GM19467 (cell line): Measurements from ENCODE around the gene BHMT.
"Not testable (repeated sequence)": the region's sequence is repeated elsewhere in the genome, so short reads cannot be mapped to it uniquely, and the experiment has no call there.

Source experiments
- ATAC-seq: cut with Tn5 transposase; IDR thresholded peaks from one replicate; pipeline ENCODE4 v1.9.1; 2021; ENCODE audit warnings: mild to moderate bottlenecking, moderate library complexity; ENCODE audit not compliant: unreplicated experiment

Gene BHMT

GRCh38 chr5:79109527-79110492 lies 1.8 kb upstream of the BHMT start:
- no peak for ATAC-seq

GRCh38 chr5:79111960-79112702 lies 522 bp downstream of the BHMT start:
- no peak for ATAC-seq

GRCh38 chr5:79112703-79113058 lies 1.1 kb downstream of the BHMT start:
- no peak for ATAC-seq

GRCh38 chr5:79119486-79119885 lies 7.9 kb downstream of the BHMT start:
- no peak for ATAC-seq

GRCh38 chr5:79120221-79120620 lies 8.6 kb downstream of the BHMT start:
- ATAC-seq = no peak

- ATAC-seq = no peak
These were observed 11.4 kb downstream of the BHMT start for GRCh38 chr5:79122973-79123372.

GRCh38 chr5:79124607-79125006 lies 13.0 kb downstream of the BHMT start:
- ATAC-seq = no peak

- no peak for ATAC-seq
These were observed 19.2 kb downstream of the BHMT start for GRCh38 chr5:79130781-79131180.

- ATAC-seq = no peak
These were observed 21.6 kb downstream of the BHMT start for GRCh38 chr5:79133121-79133656.

- ATAC-seq = no peak
These were observed 22.2 kb downstream of the BHMT start for GRCh38 chr5:79133657-79134451.

GRCh38 chr5:79135790-79136553 lies 24.4 kb downstream of the BHMT start:
- ATAC-seq = no peak

- no peak for ATAC-seq
These were observed 25.0 kb downstream of the BHMT start for GRCh38 chr5:79136618-79137017.

- no peak for ATAC-seq
These were observed 28.9 kb downstream of the BHMT start for GRCh38 chr5:79140553-79140952.

GRCh38 chr5:79143684-79144379 lies 32.2 kb downstream of the BHMT start:
- ATAC-seq = no peak

- ATAC-seq = no peak
These were observed 35.5 kb downstream of the BHMT start for GRCh38 chr5:79147076-79147475.

- no peak for ATAC-seq
These were observed 37.8 kb downstream of the BHMT start for GRCh38 chr5:79149433-79149832.

GRCh38 chr5:79151942-79152671 lies 40.5 kb downstream of the BHMT start:
- ATAC-seq = no peak

- ATAC-seq = no peak
These were observed 45.7 kb downstream of the BHMT start for GRCh38 chr5:79157305-79157704.

- ATAC-seq = not testable (repeated sequence)
These were observed 50.0 kb downstream of the BHMT start for GRCh38 chr5:79161647-79162046.
